Esophagus squamous epithelium (tissue), 5 donors: ENCODE measurements around the gene SCNN1G. TPM values are rescaled to one million over a fixed set of nuclear protein-coding genes. Genes with fewer than 3 reads are reported as not detected.

Experiments used
- DNase-seq: peaks from one replicate; lab custom pipeline; 2025; lab: John Stamatoyannopoulos, UW
- H3K27ac ChIP-seq, 4 donors: fragments of 200-600 bp; sonication (generic); one replicate each; pipeline ENCODE4 v1.5.1; 2016 to 2019; ENCODE audit warnings: mild to moderate bottlenecking in 1 of 4
- H3K27me3 ChIP-seq, 4 donors: fragments of 200-600 bp; sonication (generic); 1 replicate in 3 of 4; 2 replicates in 1 of 4; pipeline versions ENCODE4 v1.5.1 to v1.6.0; 2017 to 2021; ENCODE audit warnings: antibody characterized with exemption in 1 of 4
- H3K36me3 ChIP-seq, 3 donors: fragments of 200-600 bp; sonication (generic); one replicate each; pipeline ENCODE4 v1.5.1; 2016 to 2019
- H3K4me1 ChIP-seq, 3 donors: fragments of 200-600 bp; sonication (generic); one replicate each; pipeline ENCODE4 v1.5.1; 2017 to 2019
- H3K4me3 ChIP-seq, 4 donors: fragments of 200-600 bp; sonication (generic); 1 replicate in 3 of 4; 2 replicates in 1 of 4; pipeline ENCODE4 v1.5.1; 2016 to 2019; ENCODE audit warnings: mild to moderate bottlenecking in 2 of 4, moderate library complexity in 1 of 4
- H3K9me3 ChIP-seq, 3 donors: fragments of 200-600 bp; sonication (generic); one replicate each; pipeline ENCODE4 v1.5.1; 2016 to 2019
- POLR2A ChIP-seq, 4 donors: fragments of 450-650 bp; IDR thresholded peaks; one replicate each; pipeline ENCODE4 v1.6.1; 2017; ENCODE audit warnings: antibody characterized with exemption in 4 of 4, mild to moderate bottlenecking in 4 of 4, moderate library complexity in 3 of 4
- WGBS, 2 donors: methylation state at CpG; one replicate each; pipeline ENCODE4 v1.1.5; 2018; 5-methylcytosine and 5-hydroxymethylcytosine counted together
- intact Hi-C: fragments of 100-400 bp; cut with DNase I; formaldehyde crosslinking; loops from one replicate; pipeline ENCODE4 v1.15.0; 2022
- total RNA-seq, 4 donors: library from RNA; depleted of rRNA; stranded (reverse); fragments of >200 nt; gene quantifications; one replicate each; pipeline ENCODE4 v1.1.0, GENCODE V29; 2016
- TF ChIP-seq, protein P1 (sequence below), 6 experiments: fragments of 450-650 bp in 4 of 6; fragments of 200-600 bp in 2 of 6; sonication (generic) in 2 of 6; IDR thresholded peaks; one replicate each; pipeline ENCODE4 v1.5.1; 2016 to 2019; ENCODE audit warnings: antibody characterized with exemption in 6 of 6, mild to moderate bottlenecking in 4 of 6, moderate library complexity in 4 of 6
- donor health status: DM: yes; HTN: yes; CAD: no.

The SCNN1G gene
- total RNA-seq, 4 donors from 2014 or later: 5.0 to 10.8 (median 7.0) TPM

GRCh38 chr16:23207485-23207884 lies 24.9 kb downstream of the SCNN1G start:
- whole genome bisulfite sequencing, 2 donors: 32 to 64% methylated on average over 3 of the region's 3 CpGs
- Histone ChIP-seq H3K27me3 (peaks cover 0 to 5% (median 0%) of the 10 kb centered on the region in 4 donors), H3K4me1 (no peaks in the 10 kb centered on the region), H3K9me3 (no peaks in the 10 kb centered on the region), H3K4me3 (no peak overlapping the region), H3K27ac (no peak overlapping the region), H3K36me3 (peaks cover 0 to 88% (median 0%) of the 10 kb centered on the region in 3 donors)
- TF ChIP-seq POLR2A (IDR thresholded peaks at IDR 0.05): no peak
- TF ChIP-seq, protein P1, sequence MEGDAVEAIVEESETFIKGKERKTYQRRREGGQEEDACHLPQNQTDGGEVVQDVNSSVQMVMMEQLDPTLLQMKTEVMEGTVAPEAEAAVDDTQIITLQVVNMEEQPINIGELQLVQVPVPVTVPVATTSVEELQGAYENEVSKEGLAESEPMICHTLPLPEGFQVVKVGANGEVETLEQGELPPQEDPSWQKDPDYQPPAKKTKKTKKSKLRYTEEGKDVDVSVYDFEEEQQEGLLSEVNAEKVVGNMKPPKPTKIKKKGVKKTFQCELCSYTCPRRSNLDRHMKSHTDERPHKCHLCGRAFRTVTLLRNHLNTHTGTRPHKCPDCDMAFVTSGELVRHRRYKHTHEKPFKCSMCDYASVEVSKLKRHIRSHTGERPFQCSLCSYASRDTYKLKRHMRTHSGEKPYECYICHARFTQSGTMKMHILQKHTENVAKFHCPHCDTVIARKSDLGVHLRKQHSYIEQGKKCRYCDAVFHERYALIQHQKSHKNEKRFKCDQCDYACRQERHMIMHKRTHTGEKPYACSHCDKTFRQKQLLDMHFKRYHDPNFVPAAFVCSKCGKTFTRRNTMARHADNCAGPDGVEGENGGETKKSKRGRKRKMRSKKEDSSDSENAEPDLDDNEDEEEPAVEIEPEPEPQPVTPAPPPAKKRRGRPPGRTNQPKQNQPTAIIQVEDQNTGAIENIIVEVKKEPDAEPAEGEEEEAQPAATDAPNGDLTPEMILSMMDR (IDR thresholded peaks at IDR 0.05): no peak
- intact Hi-C loops: no loop called here
- DNase-seq: no peak

DNA sequence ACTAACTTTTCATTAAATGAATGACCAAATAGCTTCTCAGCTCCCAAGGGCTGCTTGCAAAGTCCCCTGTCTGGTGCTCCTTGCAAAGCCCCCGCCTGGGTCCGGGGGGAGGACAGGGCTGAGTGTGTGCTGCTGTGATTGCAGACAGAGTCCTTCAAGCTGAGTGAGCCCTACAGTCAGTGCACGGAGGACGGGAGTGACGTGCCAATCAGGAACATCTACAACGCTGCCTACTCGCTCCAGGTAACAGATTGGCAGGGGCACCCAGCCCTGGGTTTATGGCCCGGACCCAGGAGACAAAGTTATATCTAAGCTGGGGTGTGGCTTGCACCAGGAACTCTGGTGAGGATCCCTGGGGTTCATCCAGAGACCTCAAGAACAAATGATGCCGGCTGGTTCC lies 27.1 kb downstream of the SCNN1G start:
- WGBS, 2 donors: 73 to 95% methylated on average over 4 to 9 of the region's 9 CpGs
- Histone ChIP-seq H3K27me3 (peaks cover 0 to 5% (median 0%) of the 10 kb centered on the region in 4 donors), H3K36me3 (peaks cover 0 to 100% (median 0%) of the 10 kb centered on the region in 3 donors), H3K4me1 (no peaks in the 10 kb centered on the region), H3K4me3 (no peak overlapping the region), H3K27ac (no peak overlapping the region), H3K9me3 (no peaks in the 10 kb centered on the region)
- intact Hi-C loops: no loop called here
- TF ChIP-seq, protein P1 (IDR thresholded peaks at IDR 0.05): no peak
- TF ChIP-seq POLR2A (IDR thresholded peaks at IDR 0.05): no peak
- DNase-seq: no peak

GRCh38 chr16:23213831-23214230 lies 31.3 kb downstream of the SCNN1G start:
- Histone ChIP-seq H3K36me3 (peaks cover 0 to 79% (median 0%) of the 10 kb centered on the region in 3 donors), H3K27ac (no peak overlapping the region), H3K4me1 (no peaks in the 10 kb centered on the region), H3K4me3 (no peak overlapping the region), H3K27me3 (no peaks in the 10 kb centered on the region), H3K9me3 (no peaks in the 10 kb centered on the region)
- TF ChIP-seq, protein P1 (IDR thresholded peaks at IDR 0.05): no peak
- no peak for TF ChIP-seq POLR2A (IDR thresholded peaks at IDR 0.05)
- intact Hi-C loops: no loop called here
- no peak for DNase-seq
- 78 to 80% methylated on average over 3 of the region's 3 CpGs for WGBS, 2 donors

- intact Hi-C loops: no loop called here
- TF ChIP-seq POLR2A (IDR thresholded peaks at IDR 0.05): no peak
- TF ChIP-seq, protein P1 (IDR thresholded peaks at IDR 0.05): no peak
- WGBS, 2 donors: 96% methylated on average over 5 of the region's 7 CpGs; no CpG with 5 or more reads in 1 of the 2 donors
Measured at GRCh38 chr16:23214796-23215195, 32.3 kb downstream of the SCNN1G start.

GRCh38 chr16:23215435-23215834 lies 32.9 kb downstream of the SCNN1G start:
- Histone ChIP-seq H3K27me3 (no peaks in the 10 kb centered on the region), H3K4me1 (no peaks in the 10 kb centered on the region), H3K4me3 (no peak overlapping the region), H3K9me3 (no peaks in the 10 kb centered on the region), H3K36me3 (peaks cover 0 to 63% (median 0%) of the 10 kb centered on the region in 3 donors), H3K27ac (no peak overlapping the region)
- DNase-seq: no peak
- 93 to 94% methylated on average over 6 to 9 of the region's 10 CpGs for WGBS, 2 donors
- TF ChIP-seq, protein P1 (IDR thresholded peaks at IDR 0.05): no peak
- TF ChIP-seq POLR2A (IDR thresholded peaks at IDR 0.05): no peak
- intact Hi-C loops: no loop called here

More at GRCh38 chr16:23214796-23215195, 32.3 kb downstream of the SCNN1G start:
- no peaks in the 10 kb centered on the region for H3K9me3 ChIP-seq
- H3K27ac ChIP-seq: no peak overlapping the region
- H3K36me3 ChIP-seq: peaks cover 0 to 69% (median 0%) of the 10 kb centered on the region in 3 donors
- H3K4me1 ChIP-seq: no peaks in the 10 kb centered on the region
- H3K4me3 ChIP-seq: no peak overlapping the region
- no peak for DNase-seq
- no peaks in the 10 kb centered on the region for H3K27me3 ChIP-seq
